Liver (tissue), 3 donors: Measurements from ENCODE around the gene IFNAR2.

Experiments
- ATF3 ChIP-seq: IDR thresholded peaks from 2 replicates; pipeline ENCODE4 v1.6.1; 2016; ENCODE audit warnings: antibody characterized with exemption
- CTCF ChIP-seq: fragments of 150-350 bp; IDR thresholded peaks from 2 replicates; pipeline ENCODE4 v1.5.1; 2017; ENCODE audit warnings: improper control_type of control experiment, low read depth, low read length; ENCODE audit not compliant: missing input control
- FOXA1 ChIP-seq: IDR thresholded peaks from 2 replicates; pipeline ENCODE4 v1.6.1; 2016; ENCODE audit warnings: antibody characterized with exemption
- MAX ChIP-seq: IDR thresholded peaks from 2 replicates; pipeline ENCODE4 v1.6.1; 2016; ENCODE audit warnings: antibody characterized with exemption
- TAF1 ChIP-seq: conservative IDR thresholded peaks from 2 replicates; pipeline ENCODE4 v1.6.1; 2016; ENCODE audit warnings: antibody characterized with exemption, mild to moderate bottlenecking
- YY1 ChIP-seq: IDR thresholded peaks from 2 replicates; pipeline ENCODE4 v1.6.1; 2016; ENCODE audit warnings: antibody characterized with exemption, mild to moderate bottlenecking
- ZBTB33 ChIP-seq: IDR thresholded peaks from 2 replicates; pipeline ENCODE4 v1.6.1; 2016; ENCODE audit warnings: antibody characterized with exemption
- donor health status: healthy.
- donor health status: healthy.

GRCh38 chr21:33205476-33205875 lies 24.3 kb upstream of the IFNAR2 start:
- TF ChIP-seq CTCF = no peak
- TF ChIP-seq TAF1 = no peak
- TF ChIP-seq FOXA1 = no peak
- no peak for TF ChIP-seq YY1
- no peak for TF ChIP-seq ZBTB33
- no peak for TF ChIP-seq MAX
- no peak for TF ChIP-seq ATF3
